Natural killer cell (primary cell): ENCODE data around the gene BPI. TPM values are rescaled to one million over a fixed set of nuclear protein-coding genes. Genes with fewer than 3 reads are reported as not detected.

Source experiments
- ATAC-seq, 3 donors: fragments of 150-1000 bp in 2 of 3; fragments of 200-7000 bp in 1 of 3; cut with Tn5 transposase; 1 replicate in 1 of 3; 2 replicates in 2 of 3; pipeline ENCODE4 v1.10.0; 2021; ENCODE audit warnings: mild to moderate bottlenecking in 2 of 3, moderate library complexity in 2 of 3
- DNase-seq, 2 donors: peaks; one replicate each; pipeline versions ENCODE4 v3.0.0 to v3.0.0-alpha.2; 2013 to 2021; ENCODE audit warnings: mixed read lengths in 1 of 2
- H3K27ac ChIP-seq: one replicate; pipeline ENCODE4 v1.5.1; 2013; ENCODE audit warnings: mild to moderate bottlenecking, low read length
- H3K27me3 ChIP-seq: one replicate; pipeline ENCODE4 v1.6.1; 2013; ENCODE audit warnings: low read length; ENCODE audit not compliant: control insufficient read depth, insufficient read depth
- H3K36me3 ChIP-seq: one replicate; pipeline ENCODE4 v1.6.1; 2013; ENCODE audit warnings: low read length; ENCODE audit not compliant: control insufficient read depth, insufficient read depth
- H3K4me1 ChIP-seq: one replicate; pipeline ENCODE4 v1.6.1; 2013; ENCODE audit warnings: low read length; ENCODE audit not compliant: control insufficient read depth, insufficient read depth
- H3K4me3 ChIP-seq: one replicate; pipeline ENCODE4 v1.5.1; 2013; ENCODE audit warnings: low read length
- H3K9me3 ChIP-seq: one replicate; pipeline ENCODE4 v1.6.1; 2013; ENCODE audit warnings: low read length; ENCODE audit not compliant: control insufficient read depth, insufficient read depth
- H3K27ac Mint-ChIP-seq, 2 donors: one replicate each; pipeline ENCODE4 v1.8.0; 2022; ENCODE audit warnings: mild to moderate bottlenecking in 2 of 2, mixed read lengths in 2 of 2, moderate library complexity in 1 of 2
- H3K27me3 Mint-ChIP-seq, 2 donors: one replicate each; pipeline ENCODE4 v1.8.0; 2022; ENCODE audit warnings: low read depth in 2 of 2, mixed read lengths in 2 of 2
- H3K36me3 Mint-ChIP-seq: one replicate; pipeline ENCODE4 v1.8.0; 2022; ENCODE audit warnings: mixed read lengths
- H3K4me1 Mint-ChIP-seq, 2 donors: one replicate each; pipeline ENCODE4 v1.8.0; 2022; ENCODE audit warnings: mixed read lengths in 2 of 2
- H3K4me3 Mint-ChIP-seq: one replicate; pipeline ENCODE4 v1.8.0; 2022; ENCODE audit warnings: mild to moderate bottlenecking, moderate library complexity, mixed read lengths
- H3K9me3 Mint-ChIP-seq, 2 donors: one replicate each; pipeline ENCODE4 v1.8.0; 2022; ENCODE audit warnings: mixed read lengths in 2 of 2
- WGBS: methylation state at CpG from one replicate; pipeline ENCODE4 v1.1.7; 2013; ENCODE audit warnings: missing lambda C conversion rate; ENCODE audit not compliant: insufficient coverage; 5-methylcytosine and 5-hydroxymethylcytosine counted together
- intact Hi-C: fragments of 100-400 bp; cut with micrococcal nuclease; formaldehyde crosslinking; loops from one replicate; pipeline ENCODE4 v1.14.2; 2022
- total RNA-seq, 4 donors: library from RNA; stranded (reverse); fragments of 120-200 nt in 1 of 4; gene quantifications; one replicate each; pipeline versions ENCODE4 v1.2.3 to v1.2.4, GENCODE V29; 2013 to 2022
- TF ChIP-seq, protein P1 (sequence below): fragments of 200-600 bp; IDR thresholded peaks from one replicate; pipeline ENCODE4 v1.8.0; 2022; ENCODE audit warnings: antibody characterized with exemption

BPI gene
- total RNA-seq, 3 donors from 2014 or later (not counting 1 experiment from before 2014, with no cell fraction given), result 0.20 TPM; not detected in 2

DNA sequence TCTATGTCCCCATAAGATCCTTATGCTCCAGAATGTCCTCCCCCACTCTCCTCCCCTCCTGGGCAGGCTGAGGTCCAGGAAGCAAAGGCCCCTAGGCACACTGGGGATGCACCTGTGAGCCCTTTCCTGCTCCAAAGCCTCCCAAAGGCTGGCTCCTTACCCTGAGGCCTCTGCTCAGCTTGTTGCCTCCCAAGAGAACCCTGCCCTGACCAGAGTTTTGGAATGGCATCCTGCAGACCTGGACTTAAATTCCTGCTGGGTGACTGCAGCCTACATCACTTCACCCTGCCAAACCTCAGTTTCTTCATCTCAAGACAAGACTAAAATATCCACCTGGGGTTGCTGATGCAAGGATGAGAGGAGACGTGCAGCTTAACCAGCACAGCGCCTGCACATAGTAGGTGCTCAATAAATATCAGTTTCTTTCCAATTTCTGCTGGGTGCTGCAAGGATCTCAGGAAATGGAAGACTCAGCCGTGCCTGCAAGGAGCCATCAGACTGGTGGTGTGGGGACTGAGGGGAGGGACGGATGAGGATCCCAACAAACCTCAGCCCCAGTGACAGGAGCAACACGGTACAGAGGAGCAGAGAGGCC is 40.2 kb downstream of the BPI start:
- Histone ChIP-seq H3K27me3 (no peaks in the 10 kb centered on the region), H3K27ac (no peak overlapping the region), H3K4me1 (no peaks in the 10 kb centered on the region), H3K9me3 (no peaks in the 10 kb centered on the region), H3K36me3 (no peaks in the 10 kb centered on the region), H3K4me3 (no peak overlapping the region)
- Mint-ChIP-seq H3K27me3 (peaks cover 0 to 4% of the 10 kb centered on the region in 2 donors), H3K36me3 (no peaks in the 10 kb centered on the region), H3K4me1 (no peaks in the 10 kb centered on the region), H3K27ac (no peak overlapping the region), H3K4me3 (no peak overlapping the region), H3K9me3 (no peaks in the 10 kb centered on the region)
- ATAC-seq (no peak), DNase-seq (no peak)
- TF ChIP-seq, protein P1, sequence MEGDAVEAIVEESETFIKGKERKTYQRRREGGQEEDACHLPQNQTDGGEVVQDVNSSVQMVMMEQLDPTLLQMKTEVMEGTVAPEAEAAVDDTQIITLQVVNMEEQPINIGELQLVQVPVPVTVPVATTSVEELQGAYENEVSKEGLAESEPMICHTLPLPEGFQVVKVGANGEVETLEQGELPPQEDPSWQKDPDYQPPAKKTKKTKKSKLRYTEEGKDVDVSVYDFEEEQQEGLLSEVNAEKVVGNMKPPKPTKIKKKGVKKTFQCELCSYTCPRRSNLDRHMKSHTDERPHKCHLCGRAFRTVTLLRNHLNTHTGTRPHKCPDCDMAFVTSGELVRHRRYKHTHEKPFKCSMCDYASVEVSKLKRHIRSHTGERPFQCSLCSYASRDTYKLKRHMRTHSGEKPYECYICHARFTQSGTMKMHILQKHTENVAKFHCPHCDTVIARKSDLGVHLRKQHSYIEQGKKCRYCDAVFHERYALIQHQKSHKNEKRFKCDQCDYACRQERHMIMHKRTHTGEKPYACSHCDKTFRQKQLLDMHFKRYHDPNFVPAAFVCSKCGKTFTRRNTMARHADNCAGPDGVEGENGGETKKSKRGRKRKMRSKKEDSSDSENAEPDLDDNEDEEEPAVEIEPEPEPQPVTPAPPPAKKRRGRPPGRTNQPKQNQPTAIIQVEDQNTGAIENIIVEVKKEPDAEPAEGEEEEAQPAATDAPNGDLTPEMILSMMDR, result no peak
- WGBS, result 88% methylated on average over 5 of the region's 5 CpGs
- intact Hi-C loops, result no loop called here

DNA sequence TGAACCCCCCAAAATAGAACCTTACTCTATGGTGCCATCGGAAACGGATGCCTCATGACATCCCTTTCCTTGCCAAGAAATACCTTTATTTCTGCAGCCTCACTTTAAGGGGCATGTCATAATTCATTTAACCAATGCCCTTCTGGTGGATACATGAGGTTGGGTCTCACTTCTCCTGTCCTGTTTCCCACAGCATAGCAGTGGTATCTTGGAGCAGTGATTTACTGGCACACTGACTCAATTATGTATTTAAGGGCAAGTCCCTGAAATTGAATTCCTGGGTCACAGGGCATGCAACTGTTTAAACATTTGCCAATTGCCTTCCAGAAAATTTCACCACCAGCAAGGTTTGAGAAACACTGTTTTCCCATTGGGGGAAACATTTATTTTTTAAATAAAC is 41.7 kb downstream of the BPI start:
- intact Hi-C loops, result no loop called here
- ATAC-seq (no peak), DNase-seq (no peak)
- H3K9me3 Mint-ChIP-seq, result no peaks in the 10 kb centered on the region
- no peaks in the 10 kb centered on the region for H3K4me1 Mint-ChIP-seq
- Histone ChIP-seq H3K27ac (no peak overlapping the region), H3K9me3 (no peaks in the 10 kb centered on the region), H3K4me1 (no peaks in the 10 kb centered on the region), H3K27me3 (no peaks in the 10 kb centered on the region), H3K36me3 (no peaks in the 10 kb centered on the region), H3K4me3 (no peak overlapping the region)
- H3K36me3 Mint-ChIP-seq, result no peaks in the 10 kb centered on the region
- no peak overlapping the region for H3K4me3 Mint-ChIP-seq
- TF ChIP-seq, protein P1, result no peak
- 23% methylated on average over 2 of the region's 2 CpGs for WGBS
- no peak overlapping the region for H3K27ac Mint-ChIP-seq
- H3K27me3 Mint-ChIP-seq, result peaks cover 0 to 3% of the 10 kb centered on the region in 2 donors

DNA sequence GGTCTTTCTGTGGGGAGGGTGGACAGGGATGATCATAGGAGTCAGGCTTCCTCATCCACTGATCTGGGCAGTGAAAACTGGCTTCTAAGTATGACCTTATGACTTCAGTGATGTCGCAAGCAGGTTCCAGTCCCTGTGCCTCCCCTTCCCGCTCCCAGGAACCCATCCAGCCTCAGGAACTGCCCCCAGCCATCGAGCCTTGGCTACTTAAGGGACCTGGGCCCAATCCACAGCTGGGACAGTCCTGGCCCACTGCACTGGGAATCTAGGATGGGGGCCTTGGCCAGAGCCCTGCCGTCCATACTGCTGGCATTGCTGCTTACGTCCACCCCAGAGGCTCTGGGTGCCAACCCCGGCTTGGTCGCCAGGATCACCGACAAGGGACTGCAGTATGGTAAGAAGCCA is 42.3 kb downstream of the BPI start, which contains the start of gene LBP:
Gene LBP (plus strand): TSS at position 236 of the 405 bp plus-strand sequence. CDS start 35 bp downstream, at position 271.
- no peaks in the 10 kb centered on the region for H3K36me3 Mint-ChIP-seq
- Histone ChIP-seq H3K4me1 (no peaks in the 10 kb centered on the region), H3K9me3 (no peaks in the 10 kb centered on the region), H3K36me3 (no peaks in the 10 kb centered on the region), H3K27me3 (no peaks in the 10 kb centered on the region), H3K4me3 (no peak within 1 kb of the TSS), H3K27ac (no peak within 1 kb of the TSS)
- H3K9me3 Mint-ChIP-seq, result no peaks in the 10 kb centered on the region
- H3K4me1 Mint-ChIP-seq, result no peaks in the 10 kb centered on the region
- peaks cover 0 to 3% of the 10 kb centered on the region in 2 donors for H3K27me3 Mint-ChIP-seq
- H3K4me3 Mint-ChIP-seq, result no peak within 1 kb of the TSS
- TF ChIP-seq, protein P1, result no peak
- no peak for DNase-seq
- intact Hi-C loops, result no loop called here
- 89% methylated on average over 8 of the region's 8 CpGs for WGBS
- no peak within 1 kb of the TSS for H3K27ac Mint-ChIP-seq
- ATAC-seq, result no peak

DNA sequence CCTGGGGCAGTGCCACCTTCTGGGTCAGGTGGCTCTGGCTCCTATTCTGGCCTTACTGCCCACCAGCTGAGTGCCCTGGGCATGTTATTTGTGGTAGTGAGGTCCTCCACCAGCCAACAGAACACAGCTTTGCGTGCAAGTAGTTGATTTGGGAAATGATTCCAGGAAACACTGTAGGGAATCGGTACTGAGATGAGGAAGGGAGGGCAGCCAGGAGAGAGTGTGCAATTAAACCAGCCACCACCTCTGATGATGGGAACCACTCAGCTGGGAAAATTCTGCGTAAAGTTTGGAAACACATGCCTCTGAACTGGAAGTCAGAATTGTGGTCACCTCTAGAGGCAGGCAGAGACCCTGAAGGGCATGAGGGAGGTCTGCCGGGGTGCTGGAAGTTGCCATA is 42.8 kb downstream of the BPI start:
- Histone ChIP-seq H3K9me3 (no peaks in the 10 kb centered on the region), H3K4me3 (no peak overlapping the region), H3K27ac (no peak overlapping the region), H3K27me3 (no peaks in the 10 kb centered on the region), H3K4me1 (no peaks in the 10 kb centered on the region), H3K36me3 (no peaks in the 10 kb centered on the region)
- DNase-seq (no peak), ATAC-seq (no peak)
- no peak overlapping the region for H3K4me3 Mint-ChIP-seq
- peaks cover 0 to 3% of the 10 kb centered on the region in 2 donors for H3K27me3 Mint-ChIP-seq
- no peaks in the 10 kb centered on the region for H3K9me3 Mint-ChIP-seq
- H3K4me1 Mint-ChIP-seq, result no peaks in the 10 kb centered on the region
- H3K36me3 Mint-ChIP-seq, result no peaks in the 10 kb centered on the region
- H3K27ac Mint-ChIP-seq, result no peak overlapping the region
- intact Hi-C loops, result no loop called here
- TF ChIP-seq, protein P1, result no peak
- WGBS, result 89% methylated on average over 4 of the region's 4 CpGs
